ENCODE data around the gene KCNIP4.

- TF ChIP-seq, protein P1, sequence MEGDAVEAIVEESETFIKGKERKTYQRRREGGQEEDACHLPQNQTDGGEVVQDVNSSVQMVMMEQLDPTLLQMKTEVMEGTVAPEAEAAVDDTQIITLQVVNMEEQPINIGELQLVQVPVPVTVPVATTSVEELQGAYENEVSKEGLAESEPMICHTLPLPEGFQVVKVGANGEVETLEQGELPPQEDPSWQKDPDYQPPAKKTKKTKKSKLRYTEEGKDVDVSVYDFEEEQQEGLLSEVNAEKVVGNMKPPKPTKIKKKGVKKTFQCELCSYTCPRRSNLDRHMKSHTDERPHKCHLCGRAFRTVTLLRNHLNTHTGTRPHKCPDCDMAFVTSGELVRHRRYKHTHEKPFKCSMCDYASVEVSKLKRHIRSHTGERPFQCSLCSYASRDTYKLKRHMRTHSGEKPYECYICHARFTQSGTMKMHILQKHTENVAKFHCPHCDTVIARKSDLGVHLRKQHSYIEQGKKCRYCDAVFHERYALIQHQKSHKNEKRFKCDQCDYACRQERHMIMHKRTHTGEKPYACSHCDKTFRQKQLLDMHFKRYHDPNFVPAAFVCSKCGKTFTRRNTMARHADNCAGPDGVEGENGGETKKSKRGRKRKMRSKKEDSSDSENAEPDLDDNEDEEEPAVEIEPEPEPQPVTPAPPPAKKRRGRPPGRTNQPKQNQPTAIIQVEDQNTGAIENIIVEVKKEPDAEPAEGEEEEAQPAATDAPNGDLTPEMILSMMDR (IDR thresholded peaks at IDR 0.05), result no peak
- no peak for TF ChIP-seq POLR2A (IDR thresholded peaks at IDR 0.05)
Measured at GRCh38 chr4:21638171-21638725, 310.3 kb downstream of the KCNIP4 start.

Measured in heart left ventricle (tissue), 13 donors.